Right lobe of liver (tissue), 6 donors: ENCODE results near the gene PSD4. TPM values are rescaled to one million over a fixed set of nuclear protein-coding genes. Genes with fewer than 3 reads are reported as not detected.

Experiments
- ATAC-seq, 4 donors: fragments of 200-7000 bp; cut with Tn5 transposase; one replicate each; pipeline ENCODE4 v1.9.1; 2020; ENCODE audit warnings: mild to moderate bottlenecking in 4 of 4, moderate library complexity in 4 of 4
- DNase-seq, 3 donors: peaks; one replicate each; pipeline ENCODE4 v3.0.0-alpha.2; 2020
- H3K27ac ChIP-seq, 3 donors: fragments of 200-600 bp; one replicate each; pipeline ENCODE4 v1.8.0; 2022
- H3K27me3 ChIP-seq, 2 donors: fragments of 200-600 bp; one replicate each; pipeline ENCODE4 v1.8.0; 2022
- H3K36me3 ChIP-seq, 4 donors: fragments of 200-600 bp; sonication (generic) in 1 of 4; one replicate each; pipeline versions ENCODE4 v1.5.1 to v1.8.0; 2017 to 2022; ENCODE audit warnings: control low read depth in 1 of 4
- H3K4me1 ChIP-seq, 4 donors: fragments of 200-600 bp; sonication (generic) in 1 of 4; one replicate each; pipeline versions ENCODE4 v1.5.1 to v1.8.0; 2017 to 2022; ENCODE audit warnings: control low read depth in 1 of 4
- H3K4me3 ChIP-seq, 3 donors: fragments of 200-600 bp; one replicate each; pipeline ENCODE4 v1.8.0; 2022
- H3K9me3 ChIP-seq, 4 donors: fragments of 200-600 bp; sonication (generic) in 1 of 4; one replicate each; pipeline versions ENCODE4 v1.5.1 to v1.8.0; 2017 to 2022; ENCODE audit warnings: control low read depth in 1 of 4
- POLR2A ChIP-seq: fragments of 450-650 bp; IDR thresholded peaks from one replicate; pipeline ENCODE4 v1.6.1; 2017; ENCODE audit warnings: antibody characterized with exemption, mild to moderate bottlenecking
- WGBS: methylation state at CpG from one replicate; pipeline ENCODE4 v1.1.6; 2018; ENCODE audit warnings: low coverage, low lambda C conversion rate; ENCODE audit not compliant: insufficient coverage; ENCODE audit errors: missing lambda C conversion rate; 5-methylcytosine and 5-hydroxymethylcytosine counted together
- intact Hi-C, 2 donors: fragments of 100-400 bp; cut with DNase I; formaldehyde crosslinking; loops; one replicate each; pipeline versions ENCODE4 v1.11.2 to v1.14.1; 2022
- total RNA-seq, 6 experiments: library from RNA; depleted of rRNA in 2 of 6; stranded (reverse); fragments of >200 nt in 2 of 6; fragmentation: NEBNext Ultra II Directional in 3 of 6; extraction: Animal tissue kit (Norgen Biotek cat#: 25700) in 3 of 6; gene quantifications; one replicate each; pipeline versions ENCODE4 v1.1.0 to v1.2.4, GENCODE V29; 2016 to 2023
- TF ChIP-seq, protein P1 (sequence below), 4 donors: fragments of 200-600 bp in 3 of 4; fragments of 450-650 bp in 1 of 4; IDR thresholded peaks; one replicate each; pipeline versions ENCODE4 v1.5.1 to v1.8.0; 2016 to 2022; ENCODE audit warnings: antibody characterized with exemption in 4 of 4, mild to moderate bottlenecking in 2 of 4
- donor health status: DM: no; HTN: yes; CAD: no.
- donor health status: DM: no; HTN: no; CAD: no.
- donor health status: DM: no; HTN: no; CAD: no.
- donor health status: DM: no; HTN: yes; CAD: no.
- donor health status: DM: no; HTN: yes; CAD: no.

PSD4 gene
- total RNA-seq, 6 experiments from 2014 or later: 38.0 to 77.8 (median 58.7) TPM

DNA sequence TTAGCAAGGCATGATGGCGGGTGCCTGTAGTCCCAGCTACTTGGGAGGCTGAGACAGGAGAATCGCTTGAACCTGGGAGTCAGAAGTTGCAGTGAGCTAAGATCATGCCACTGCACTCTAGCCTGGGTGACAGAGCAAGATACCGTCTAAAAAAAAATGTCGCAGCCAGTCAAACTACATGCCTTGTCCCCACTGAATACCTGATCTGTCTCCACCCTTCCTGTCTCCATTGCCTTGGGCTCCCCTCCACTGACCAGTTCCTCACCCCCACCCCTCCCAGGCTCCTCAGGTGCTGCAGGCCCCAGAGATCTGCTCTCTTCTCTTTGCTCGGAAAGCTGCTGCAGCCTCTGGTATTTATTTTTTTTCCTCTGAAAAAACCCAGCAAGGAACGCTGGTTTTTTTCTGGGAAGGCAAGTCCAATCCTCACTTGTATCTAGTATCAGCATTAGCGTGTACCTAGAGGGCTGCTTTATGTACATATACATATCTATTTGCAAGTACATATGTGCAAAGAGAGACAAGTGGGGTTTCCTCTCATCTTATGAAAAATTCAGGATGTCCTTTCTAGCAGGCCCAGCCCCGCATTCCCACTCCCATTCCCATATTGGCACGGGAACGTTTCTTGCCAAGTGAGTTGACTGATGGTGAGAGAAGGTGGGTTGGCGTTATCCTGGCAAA, 4.4 kb downstream of the PSD4 start:
- Histone ChIP-seq H3K4me1 (peaks cover 0 to 20% (median 8%) of the 10 kb centered on the region in 4 donors), H3K4me3 (no peak overlapping the region), H3K36me3 (no peaks in the 10 kb centered on the region), H3K27me3 (no peaks in the 10 kb centered on the region), H3K9me3 (no peaks in the 10 kb centered on the region), H3K27ac (no peak overlapping the region)
- WGBS: 88% methylated on average over 9 of the region's 11 CpGs
- ATAC-seq: no peak
- DNase-seq: no peak
- intact Hi-C loops: no loop called here
- no peak for TF ChIP-seq POLR2A
- TF ChIP-seq, protein P1, sequence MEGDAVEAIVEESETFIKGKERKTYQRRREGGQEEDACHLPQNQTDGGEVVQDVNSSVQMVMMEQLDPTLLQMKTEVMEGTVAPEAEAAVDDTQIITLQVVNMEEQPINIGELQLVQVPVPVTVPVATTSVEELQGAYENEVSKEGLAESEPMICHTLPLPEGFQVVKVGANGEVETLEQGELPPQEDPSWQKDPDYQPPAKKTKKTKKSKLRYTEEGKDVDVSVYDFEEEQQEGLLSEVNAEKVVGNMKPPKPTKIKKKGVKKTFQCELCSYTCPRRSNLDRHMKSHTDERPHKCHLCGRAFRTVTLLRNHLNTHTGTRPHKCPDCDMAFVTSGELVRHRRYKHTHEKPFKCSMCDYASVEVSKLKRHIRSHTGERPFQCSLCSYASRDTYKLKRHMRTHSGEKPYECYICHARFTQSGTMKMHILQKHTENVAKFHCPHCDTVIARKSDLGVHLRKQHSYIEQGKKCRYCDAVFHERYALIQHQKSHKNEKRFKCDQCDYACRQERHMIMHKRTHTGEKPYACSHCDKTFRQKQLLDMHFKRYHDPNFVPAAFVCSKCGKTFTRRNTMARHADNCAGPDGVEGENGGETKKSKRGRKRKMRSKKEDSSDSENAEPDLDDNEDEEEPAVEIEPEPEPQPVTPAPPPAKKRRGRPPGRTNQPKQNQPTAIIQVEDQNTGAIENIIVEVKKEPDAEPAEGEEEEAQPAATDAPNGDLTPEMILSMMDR (IDR thresholded peaks at IDR 0.05): no peak

DNA sequence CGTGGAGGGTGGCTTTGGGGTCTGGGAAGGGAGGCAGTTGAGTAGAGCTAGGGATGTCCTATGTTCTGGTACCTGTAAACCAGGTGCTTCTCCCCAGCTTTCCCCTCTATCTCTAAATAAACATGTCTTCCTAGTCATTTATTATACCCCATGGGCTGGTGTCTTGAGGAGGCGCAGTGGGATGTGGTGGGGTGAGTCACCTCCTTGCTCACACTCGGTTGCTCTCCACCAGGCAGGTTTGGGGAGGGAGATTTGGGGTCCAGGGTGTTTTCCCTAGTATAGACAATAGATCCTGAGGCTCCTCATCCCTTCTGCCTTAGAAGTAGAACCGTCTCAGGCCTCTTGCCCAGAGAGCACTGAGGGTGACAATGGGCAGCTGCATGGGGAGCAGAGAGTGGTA, 5.1 kb downstream of the PSD4 start:
- DNase-seq (no peak), ATAC-seq (no peak)
- WGBS: 89% methylated on average over 3 of the region's 4 CpGs
- no peak overlapping the region for H3K4me3 ChIP-seq
- TF ChIP-seq, protein P1 (IDR thresholded peaks at IDR 0.05): no peak
- no peak for TF ChIP-seq POLR2A
- intact Hi-C loops: no loop called here
- no peaks in the 10 kb centered on the region for H3K36me3 ChIP-seq
- peaks cover 0 to 27% (median 8%) of the 10 kb centered on the region in 4 donors for H3K4me1 ChIP-seq
- H3K27ac ChIP-seq: no peak overlapping the region
- H3K9me3 ChIP-seq: no peaks in the 10 kb centered on the region
- no peaks in the 10 kb centered on the region for H3K27me3 ChIP-seq

DNA sequence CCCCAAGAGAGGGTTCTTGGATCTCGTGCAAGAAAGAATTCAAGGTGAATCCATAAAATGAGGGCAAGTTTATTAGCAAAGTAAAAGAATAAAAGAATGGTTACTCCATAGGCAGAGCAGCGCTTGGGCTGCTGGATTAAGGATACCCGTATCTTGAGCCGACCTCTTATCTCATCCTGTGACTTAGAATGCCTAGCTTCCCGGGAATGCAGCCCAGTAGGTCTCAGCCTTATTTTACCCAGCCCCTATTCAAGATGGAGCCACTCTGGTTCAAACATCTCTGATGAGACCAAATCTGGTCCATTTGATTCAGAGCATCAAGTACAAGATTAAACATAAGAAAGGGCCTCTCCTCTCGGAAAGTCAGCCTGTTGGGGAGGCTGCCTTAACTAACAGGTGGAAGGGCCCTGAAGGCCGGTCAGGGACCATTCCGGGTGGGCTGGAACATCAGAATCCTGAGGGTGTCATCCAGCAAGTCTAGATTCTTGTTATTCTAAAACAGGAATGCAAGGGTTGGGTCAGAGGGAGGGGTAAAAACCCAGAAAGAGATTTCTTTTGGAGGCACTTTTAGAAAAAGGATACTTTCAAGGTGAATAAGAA, 5.8 kb downstream of the PSD4 start:
- H3K4me3 ChIP-seq: no peak overlapping the region
- intact Hi-C loops: no loop called here
- H3K9me3 ChIP-seq: no peaks in the 10 kb centered on the region
- peaks cover 0 to 34% (median 9%) of the 10 kb centered on the region in 4 donors for H3K4me1 ChIP-seq
- DNase-seq: no peak
- H3K27me3 ChIP-seq: no peaks in the 10 kb centered on the region
- 74% methylated on average over 8 of the region's 8 CpGs for WGBS
- TF ChIP-seq, protein P1 (IDR thresholded peaks at IDR 0.05): no peak
- no peak for TF ChIP-seq POLR2A
- ATAC-seq: no peak
- H3K36me3 ChIP-seq: no peaks in the 10 kb centered on the region
- peak overlapping the region in 1 of 3 donors; percentile 69 for H3K27ac ChIP-seq

DNA sequence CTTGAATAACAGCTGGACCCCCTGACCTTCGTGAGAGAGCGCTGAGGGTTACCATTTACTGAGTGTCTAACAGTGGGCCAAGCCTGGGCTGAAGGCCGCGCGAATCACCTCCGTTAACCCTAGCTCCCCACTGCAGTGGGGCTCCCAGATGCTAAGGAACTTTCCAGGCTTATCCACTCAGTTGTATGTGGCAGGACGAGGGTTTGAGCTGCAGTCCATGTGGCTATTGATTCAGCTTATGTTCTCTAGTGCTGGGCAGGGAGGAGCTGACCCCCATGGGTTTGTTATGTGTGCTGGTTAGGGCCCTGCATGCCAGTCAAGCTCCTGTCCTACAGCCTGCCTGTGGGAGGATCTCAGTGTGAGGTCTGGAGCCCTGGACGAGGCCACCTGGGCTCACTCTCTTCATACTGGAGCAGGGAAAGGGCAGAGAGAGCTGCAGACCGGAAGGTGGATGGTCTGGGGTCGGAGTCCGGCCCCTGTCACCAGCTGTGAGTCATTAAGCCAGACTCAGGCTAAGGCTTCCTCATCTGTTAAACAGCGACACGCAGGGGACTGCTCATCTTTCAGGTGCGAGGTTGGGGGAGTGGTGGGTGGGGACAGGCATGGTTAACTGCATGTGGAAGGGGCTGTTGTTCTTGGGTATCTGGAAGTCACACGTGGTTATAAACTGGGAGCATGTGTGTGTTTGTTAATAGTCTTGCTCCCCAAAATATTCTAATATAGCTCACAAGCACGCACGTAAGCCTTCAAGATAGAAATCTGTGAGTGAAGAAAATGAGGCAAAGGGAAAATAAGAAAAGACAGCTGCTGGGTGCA, 6.6 kb downstream of the PSD4 start:
- 65% methylated on average over 10 of the region's 17 CpGs for WGBS
- peak overlapping the region; percentile 54 to 70 (median 69) for H3K27ac ChIP-seq
- H3K4me1 ChIP-seq: peaks cover 0 to 40% (median 14%) of the 10 kb centered on the region in 4 donors
- TF ChIP-seq, protein P1 (IDR thresholded peaks at IDR 0.05): no peak
- TF ChIP-seq POLR2A: peak; percentile 38
- H3K36me3 ChIP-seq: no peaks in the 10 kb centered on the region
- H3K4me3 ChIP-seq: no peak overlapping the region
- no peaks in the 10 kb centered on the region for H3K27me3 ChIP-seq
- DNase-seq: no peak
- ATAC-seq: peak; percentile 13 to 74 (median 43)
- intact Hi-C loops: no loop called here
- no peaks in the 10 kb centered on the region for H3K9me3 ChIP-seq
